Inflammatory macrophage (primary cell): ENCODE results near the gene POU3F4.

Experiments
- DNase-seq, 2 donors: peaks; one replicate each; pipeline ENCODE4 v3.0.0-alpha.2; 2020 to 2022
- total RNA-seq, 18 experiments: gene quantifications; one replicate each; lab custom pipeline; 2026; ENCODE audit warnings: mixed read lengths in 6 of 18, inconsistent platforms in 2 of 18; lab: John Stamatoyannopoulos, UW

The POU3F4 gene
- 0 to 0.08 (median 0) reads per million in 18 experiments for total RNA-seq

DNA sequence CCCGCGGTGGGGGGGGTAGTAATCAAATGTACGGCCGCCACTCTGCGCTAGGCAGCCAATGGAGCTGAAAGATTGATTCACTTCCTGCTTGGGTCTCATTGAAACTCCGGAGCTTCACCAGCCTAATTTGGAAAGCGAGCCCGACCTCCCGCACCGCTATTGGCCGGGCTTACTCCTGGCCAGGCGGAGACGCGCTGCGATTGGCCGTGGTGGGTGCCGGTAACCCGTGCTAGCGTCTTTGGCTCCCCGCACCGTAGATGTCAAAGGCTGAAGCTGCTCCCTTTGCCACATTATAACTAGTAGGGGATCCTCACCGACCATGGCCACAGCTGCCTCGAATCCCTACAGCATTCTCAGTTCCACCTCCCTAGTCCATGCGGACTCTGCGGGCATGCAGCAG lies at the start of gene POU3F4:
Gene POU3F4, plus strand, starts transcription at position 285 of the 400 bp plus-strand sequence. Its CDS starts 35 bp downstream, at position 320.
- no peak for DNase-seq

DNA sequence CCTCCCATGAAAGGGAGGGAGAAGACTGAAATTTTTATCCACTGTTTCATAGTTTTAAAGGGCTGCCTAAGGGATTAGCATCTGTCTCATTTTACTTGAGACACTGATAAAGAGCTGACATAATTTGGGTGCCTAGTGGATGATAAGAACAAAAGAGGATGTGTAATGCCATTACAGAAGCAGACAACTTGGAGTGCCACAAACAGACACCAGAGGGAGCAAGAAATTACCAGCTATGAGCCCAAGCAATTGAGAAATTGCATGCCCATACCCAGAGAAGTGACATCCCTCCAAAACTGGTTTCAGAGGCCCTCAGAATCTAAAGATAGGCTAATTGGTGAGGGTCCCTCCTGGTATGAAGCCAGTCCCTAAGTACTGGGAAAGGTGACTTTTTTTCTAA lies 38.5 kb upstream of the POU3F4 start:
- peak; percentile 3 to 15 for DNase-seq

DNA sequence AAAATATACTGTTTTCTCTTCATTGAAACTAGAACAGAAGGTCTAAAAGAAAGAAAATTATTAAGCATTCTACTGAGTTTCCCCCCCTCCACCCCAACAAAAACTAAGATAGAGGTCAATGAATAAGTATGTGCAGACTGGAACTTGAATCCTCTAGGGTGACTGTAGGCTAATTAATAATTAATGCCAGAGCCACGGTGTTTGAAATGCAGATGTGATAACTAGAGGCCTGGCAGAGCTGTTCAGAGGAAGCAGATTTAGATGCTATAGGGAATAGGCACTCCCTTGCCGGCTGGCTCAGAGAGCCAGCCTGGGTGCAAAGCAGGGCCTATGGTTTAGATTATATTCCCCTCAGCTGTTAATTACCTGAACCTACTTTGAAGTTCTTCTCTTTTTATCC lies 12.2 kb upstream of the POU3F4 start:
- DNase-seq = no peak

- DNase-seq = no peak
Measured at GRCh38 chrX:83501003-83501402, 7.1 kb upstream of the POU3F4 start.

DNA sequence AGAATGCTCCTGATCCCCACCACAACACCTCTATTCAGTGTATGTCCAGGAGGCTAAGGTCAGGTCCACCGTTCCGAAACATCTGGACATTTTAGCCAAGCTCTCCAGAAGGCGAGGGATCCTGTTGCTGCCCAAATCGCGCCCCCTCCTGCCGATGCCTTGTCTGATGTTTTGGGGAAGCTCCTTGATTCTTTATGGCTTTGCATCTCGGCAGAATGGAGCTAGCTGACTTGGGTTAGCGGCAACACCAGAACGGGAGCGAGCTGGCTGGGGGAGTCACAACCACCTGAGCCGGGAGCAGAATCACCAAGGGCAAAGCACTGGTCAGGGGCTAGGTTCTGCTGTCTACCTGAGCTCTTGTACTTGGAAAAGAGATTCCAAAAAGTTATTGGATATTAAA lies 6.6 kb upstream of the POU3F4 start:
- no peak for DNase-seq

DNA sequence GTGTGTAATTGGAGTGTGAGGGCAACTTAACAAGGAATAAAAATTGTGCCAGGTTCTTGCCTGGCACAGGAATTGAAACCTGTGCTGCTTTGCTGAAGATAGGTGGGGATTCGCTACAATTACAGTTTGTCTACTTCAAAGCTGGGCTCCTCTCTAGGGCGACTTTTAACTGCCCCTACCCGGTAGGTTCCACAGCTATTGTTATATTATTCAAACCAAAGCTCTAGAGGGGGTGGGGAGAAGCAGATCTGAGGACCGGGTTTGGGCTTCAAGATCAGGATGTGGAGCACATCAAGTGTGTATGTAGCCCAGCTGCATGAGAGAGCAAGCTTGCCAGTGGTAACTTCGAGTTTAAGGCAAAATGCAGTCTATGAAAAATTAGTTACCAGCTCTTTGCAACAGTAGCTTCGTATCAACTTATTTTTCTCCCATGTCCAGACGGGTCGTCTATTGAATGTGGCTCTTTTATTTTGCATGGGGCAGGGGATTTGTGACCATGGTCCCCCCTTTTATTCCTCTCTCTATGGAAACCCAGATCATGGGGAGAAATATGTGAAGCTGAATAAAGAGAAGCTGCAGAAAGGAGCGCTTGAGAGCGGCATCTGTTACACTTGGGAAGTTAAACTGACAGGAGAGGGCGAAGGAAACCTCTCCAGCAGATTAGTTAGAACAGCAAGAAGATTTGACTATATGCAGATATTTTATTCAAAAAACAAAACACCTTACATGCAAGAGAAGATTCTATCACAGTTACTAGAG lies 3.2 kb upstream of the POU3F4 start:
- DNase-seq = no peak

GRCh38 chrX:83508526-83509253 lies 600 bp downstream of the POU3F4 start:
- no peak for DNase-seq

DNA sequence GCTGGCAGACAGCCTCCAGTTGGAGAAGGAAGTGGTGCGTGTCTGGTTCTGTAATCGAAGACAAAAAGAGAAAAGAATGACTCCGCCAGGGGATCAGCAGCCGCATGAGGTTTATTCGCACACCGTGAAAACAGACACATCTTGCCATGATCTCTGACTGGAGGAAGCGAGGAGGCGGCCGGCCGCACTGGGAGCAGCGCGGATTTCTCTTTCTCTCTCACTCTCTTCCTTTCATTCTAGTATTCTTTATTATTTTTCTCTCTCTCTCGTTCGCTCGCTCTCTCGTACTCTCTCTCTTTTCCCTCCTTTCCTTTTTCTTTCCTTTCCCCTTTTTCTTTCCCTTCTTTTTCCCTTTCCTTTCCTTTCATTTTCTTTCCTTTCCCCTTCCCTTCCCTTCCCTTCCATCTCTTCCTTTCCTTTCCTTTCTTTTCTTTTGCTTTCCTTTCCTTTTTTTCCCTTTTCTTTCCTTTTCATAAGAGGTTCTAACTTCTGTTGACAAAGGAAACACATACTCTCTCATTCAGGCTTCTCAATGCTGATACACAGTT lies 1.2 kb downstream of the POU3F4 start:
- DNase-seq = no peak

DNA sequence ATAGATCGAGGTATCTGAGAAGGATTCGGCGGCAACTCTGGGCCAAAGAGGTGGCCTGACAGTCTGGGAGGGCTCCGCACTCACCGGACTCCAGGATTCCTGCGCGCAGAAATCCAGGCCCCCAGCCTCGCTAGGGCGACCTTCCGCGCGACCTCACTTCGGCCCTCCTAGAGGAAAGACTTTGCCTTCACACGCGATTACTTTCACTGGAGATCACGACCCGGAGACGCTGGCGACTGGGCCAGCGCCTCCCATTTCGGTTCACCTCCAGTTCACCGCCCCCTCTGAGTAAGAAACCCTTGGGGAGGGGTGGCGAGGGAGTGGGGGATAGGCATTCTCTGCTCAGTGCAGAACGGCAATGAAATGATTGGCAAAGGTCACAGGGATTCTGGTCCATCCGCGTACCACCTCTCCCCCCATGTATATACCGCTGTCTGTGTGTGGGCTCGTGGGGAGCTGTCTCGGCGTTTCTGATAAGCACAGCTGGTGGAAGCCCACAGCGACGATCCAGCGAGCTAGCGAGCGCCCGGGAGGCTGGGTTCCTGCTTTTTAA lies 2.5 kb downstream of the POU3F4 start:
- no peak for DNase-seq

GRCh38 chrX:83511208-83511607 lies 3.1 kb downstream of the POU3F4 start:
- no peak for DNase-seq

GRCh38 chrX:83512111-83512510 lies 4.0 kb downstream of the POU3F4 start:
- no peak for DNase-seq

DNA sequence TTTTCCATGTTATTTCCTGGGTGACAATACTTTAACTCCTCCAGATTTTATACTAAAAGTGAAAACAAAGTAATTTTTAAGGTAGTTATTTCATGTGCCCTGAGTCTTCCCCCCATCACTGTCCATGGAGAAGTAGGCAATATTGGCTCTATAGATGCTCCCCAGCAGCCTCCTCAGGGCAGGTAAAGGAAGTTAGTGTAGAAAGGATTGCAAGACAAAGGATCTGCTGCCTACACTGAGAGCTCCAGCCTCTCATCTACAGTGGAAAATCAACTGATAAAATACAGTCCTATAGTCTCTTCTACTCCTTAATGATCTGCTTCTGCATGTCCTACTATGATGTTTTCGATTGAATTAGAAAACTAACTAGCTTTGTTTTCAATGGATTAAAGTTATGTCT lies 8.5 kb downstream of the POU3F4 start:
- no peak for DNase-seq

DNA sequence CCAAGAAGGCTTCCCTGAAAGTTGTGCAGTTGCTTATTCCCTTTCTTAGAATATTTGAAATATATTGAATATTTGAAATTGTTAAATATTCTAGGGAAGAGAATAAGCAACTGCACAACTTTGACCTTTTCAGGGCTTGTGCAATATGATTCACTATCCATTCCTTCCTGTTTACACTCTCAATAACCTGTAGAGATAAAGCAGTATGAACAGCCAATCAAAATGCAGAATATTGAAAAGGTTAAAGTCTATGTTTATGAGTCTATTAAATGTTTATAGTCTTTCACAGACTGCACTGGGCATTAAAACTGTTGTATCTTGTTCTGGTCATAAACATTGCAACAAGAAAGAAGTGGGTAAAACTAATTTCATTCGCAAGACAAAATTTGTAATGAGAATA lies 13.8 kb downstream of the POU3F4 start:
- DNase-seq = no peak

GRCh38 chrX:83529950-83530349 lies 21.9 kb downstream of the POU3F4 start:
- DNase-seq = no peak

DNA sequence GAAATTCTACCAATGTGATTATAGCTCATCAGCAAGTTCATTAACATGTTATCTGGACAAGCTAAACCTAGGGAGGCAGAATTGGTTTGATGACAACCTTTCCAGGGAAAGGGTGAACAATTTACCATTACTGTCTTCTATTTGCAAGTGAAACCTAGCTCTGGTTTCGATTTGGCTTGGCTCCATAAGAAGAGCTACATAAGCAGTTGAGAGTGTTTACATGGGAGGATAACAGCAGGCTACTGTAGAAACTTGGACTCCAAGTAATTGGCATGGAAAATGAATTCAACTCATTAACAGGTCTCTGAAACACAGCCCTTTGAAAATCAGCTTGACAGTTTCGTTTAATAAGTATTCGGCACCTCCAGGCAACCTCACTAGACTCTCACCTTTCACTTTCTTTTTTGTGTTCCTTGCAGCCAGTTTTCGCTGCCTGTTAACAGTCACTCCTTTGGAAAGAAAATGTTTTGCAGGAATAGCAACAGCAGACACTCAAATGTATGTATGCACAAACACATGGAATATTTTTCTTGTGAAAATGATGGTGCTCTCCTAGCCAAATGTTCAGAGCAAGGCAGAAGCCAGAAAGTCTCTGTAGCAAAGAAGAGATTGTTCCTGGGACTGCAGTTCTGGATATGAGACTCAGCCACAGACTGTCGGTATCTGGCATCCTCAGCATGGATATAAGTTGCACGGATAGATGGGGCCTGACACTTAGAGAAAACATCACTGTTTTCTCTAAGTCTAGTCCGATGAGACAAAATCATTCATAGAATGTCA lies 27.5 kb downstream of the POU3F4 start:
- DNase-seq = no peak
